Posterior cingulate gyrus (tissue), 11 donors: ENCODE results near the gene HOXA1.

Experiments used
- DNase-seq, 10 donors: peaks; one replicate each; pipeline versions ENCODE4 v3.0.0 to v3.0.0-alpha.2; 2020 to 2021; ENCODE audit warnings: mixed read lengths in 3 of 10
- intact Hi-C: fragments of 100-400 bp; cut with DNase I; formaldehyde crosslinking; loops from one replicate; pipeline ENCODE4 v1.15.1; 2023

HOXA1 gene

DNA sequence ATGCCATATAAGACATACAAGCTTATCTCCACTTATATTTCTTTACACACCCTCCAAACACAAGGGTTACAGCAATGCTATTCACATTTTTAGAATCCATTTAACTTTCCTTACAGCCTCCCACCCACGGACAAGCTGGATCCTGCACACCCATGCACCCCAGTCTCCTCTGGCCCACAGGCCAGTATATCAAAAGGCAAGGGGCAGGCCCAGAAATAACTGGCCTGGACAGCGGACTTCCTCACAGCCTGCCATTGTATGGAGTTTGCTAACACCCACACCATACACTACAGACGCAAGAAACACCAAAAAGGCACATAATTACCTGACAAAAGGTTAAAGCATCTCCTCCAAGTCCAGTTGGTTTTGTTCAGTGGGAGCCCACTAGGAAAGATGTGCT is 22.8 kb upstream of the HOXA1 start:
- intact Hi-C loops = no loop called here
- DNase-seq = peak in 1 of 10 donors; percentile 19

DNA sequence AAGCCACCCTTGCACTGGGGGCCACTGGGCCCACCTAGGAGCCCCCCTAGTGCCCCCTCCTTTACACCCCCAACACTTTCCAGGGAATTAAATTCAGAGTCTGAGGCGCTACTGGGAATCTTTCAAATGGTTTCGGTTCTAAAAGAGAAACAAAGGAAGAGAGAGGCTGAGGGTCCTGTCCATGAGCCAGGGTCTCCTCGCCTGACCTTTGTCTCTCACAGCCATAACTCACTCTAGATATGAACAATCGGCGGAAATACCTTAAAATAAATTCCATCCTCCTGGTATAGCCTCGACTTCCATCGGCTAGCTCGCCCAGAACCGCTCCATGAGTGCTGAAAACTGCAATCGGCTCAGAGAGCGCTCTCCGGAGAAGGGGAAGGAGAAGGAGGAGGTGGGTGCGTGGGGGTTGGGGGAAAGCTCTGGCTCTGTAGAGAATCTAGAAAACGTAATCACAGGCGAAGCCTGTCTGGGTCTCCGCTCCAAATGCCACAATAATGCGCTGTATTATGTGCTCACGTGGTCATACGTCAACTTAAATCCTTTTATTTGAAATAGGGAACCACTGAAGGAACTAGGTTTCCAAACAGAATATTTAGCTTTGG is 22.2 kb upstream of the HOXA1 start:
- peak in 1 of 10 donors; percentile 29 for DNase-seq
- intact Hi-C loops = no loop called here

DNA sequence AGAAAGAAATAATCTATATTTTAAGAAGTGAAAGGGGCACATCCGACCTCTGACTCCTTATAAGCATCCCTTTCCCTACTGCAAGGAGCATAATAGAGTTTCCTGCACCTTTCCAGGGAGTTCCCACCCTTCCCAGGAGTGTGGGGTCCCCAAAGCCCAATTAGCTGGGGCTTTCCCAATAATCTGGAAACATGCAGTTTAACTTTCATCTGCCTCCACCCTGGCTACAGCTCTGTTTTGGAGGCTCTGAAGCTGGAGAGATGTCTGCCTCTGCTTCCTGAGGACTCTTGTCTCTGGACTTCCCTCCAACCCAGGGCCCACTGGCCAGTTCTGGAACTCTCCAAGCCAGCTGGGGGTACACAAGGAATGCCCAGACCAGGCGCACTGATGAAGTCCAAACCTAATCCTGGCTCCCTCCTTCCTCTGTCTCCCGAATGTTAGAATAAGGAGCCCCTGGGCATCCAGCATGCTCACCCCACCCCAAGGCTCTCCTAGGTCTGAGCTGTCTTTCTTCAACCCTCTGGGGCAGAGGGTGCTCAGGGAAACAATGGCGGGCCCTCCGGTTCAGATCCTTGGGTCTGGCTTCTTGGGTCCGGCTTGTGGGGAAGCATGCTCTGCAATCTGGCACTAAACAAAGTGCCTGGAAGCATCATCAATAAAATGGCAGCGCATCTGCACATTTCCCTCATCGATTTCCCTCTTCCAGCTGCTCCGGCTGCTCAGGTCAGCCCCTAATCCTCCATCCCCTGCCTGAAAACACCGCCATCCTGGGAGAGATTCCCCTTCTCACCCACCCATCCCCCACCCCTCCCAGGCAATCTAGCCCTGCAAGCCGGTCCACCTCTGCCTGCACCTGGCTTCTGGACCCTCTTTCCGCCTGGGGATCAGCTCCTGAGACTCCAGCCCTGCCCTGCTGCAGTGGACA is 21.4 kb upstream of the HOXA1 start:
- DNase-seq = peak in 1 of 10 donors; percentile 50
- intact Hi-C loops = no loop called here

DNA sequence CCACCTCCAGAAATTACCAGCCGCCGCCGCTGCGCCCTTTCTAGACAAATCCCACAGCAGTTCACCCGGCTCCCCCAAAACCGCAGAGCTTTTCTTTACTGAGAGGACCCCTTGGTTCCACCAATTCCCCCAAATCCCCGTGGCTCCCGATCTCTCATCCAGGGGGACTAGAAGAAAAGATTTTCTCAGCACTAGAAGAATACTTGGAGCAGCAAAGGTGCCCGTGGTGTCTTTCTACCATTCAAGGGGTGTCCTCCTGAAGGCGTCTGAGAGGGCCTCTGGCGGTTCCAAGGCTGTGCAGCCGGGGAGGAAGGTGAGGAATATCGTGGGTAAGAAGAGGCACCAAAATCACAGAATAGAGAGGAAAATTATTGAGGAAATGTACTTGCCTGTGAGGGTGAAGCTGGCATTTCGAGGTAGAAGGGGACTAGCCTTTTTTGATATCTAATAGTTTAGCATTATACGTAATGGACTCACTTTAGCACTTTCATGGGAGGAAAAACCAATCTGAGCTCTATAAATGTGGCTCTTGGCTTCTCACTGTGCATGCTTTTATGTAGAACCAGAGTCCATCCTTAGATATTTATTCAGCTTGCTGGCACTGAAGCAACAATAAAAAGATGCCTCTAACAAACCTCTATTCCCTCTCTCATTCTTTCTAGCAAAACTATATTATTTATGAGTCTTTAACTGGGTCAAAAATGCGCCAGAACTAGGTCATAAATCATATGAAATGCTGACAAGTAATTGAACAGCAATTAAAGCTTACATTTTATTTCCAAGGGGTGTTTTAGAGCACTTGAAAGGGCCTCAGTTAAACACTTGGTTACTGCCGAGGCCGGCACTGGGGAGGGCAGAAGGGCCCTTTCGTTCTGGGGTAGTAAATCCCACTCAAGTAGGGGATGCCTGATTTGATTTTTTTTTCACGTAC is 20.5 kb upstream of the HOXA1 start:
- DNase-seq = peak in 1 of 10 donors; percentile 24
- intact Hi-C loops = no loop called here

DNA sequence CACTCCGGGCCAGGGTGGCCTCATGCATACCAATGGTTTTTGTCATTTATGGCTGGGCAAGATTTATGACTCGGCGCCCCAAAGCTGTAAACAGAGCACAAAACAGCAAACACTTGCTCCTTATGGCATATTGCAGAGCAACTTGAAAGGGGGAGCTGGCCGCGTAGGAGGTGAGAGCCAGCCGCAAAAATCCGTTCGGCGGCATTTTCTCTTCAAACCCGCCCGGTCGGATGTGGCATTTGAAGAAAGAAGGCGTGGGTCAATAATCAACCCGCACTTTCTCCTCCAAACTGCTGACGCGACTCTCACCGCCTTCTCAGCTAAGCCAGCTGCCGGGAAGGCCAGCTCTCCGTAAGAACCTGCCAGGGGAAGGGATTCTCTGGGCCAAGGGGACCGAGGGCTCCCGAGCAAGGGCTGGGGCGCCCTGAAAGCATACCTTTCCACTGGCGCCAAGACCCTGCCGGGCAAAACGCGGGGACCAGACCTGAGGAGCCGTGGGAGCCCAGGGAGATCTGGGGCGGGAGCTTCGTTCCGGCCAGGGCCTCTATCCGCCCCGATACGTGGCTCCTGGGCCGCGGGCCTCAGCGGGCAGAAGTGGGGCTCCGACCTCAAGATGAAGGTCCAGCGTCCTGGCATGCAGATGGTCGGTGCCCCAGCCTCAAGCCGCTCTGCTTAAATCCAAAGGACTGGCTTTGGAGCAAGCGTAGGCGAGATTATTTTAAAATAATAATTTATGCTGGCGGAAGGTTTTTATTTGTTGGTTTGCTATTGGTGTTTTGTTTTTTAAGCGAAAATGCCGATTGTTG is 19.6 kb upstream of the HOXA1 start:
- intact Hi-C loops = no loop called here
- DNase-seq = peak in 1 of 10 donors; percentile 53

DNA sequence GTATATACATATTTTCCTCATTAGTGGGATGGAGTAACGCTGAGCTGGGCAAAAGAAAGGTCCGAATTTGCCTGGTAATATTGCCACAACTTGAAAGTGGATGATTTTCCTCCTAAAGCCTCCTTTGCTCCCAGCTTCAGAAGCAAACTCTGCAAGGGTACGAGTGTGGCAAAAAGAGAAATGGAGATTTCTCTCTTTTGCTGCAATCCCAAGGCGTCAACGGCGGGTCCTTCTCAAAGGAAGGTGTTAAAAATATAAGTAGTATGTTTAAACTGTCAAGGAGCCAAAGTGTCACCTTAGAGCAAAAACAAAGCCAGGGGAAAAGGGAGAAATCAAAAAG is 19.1 kb upstream of the HOXA1 start:
- DNase-seq = no peak
- intact Hi-C loops = no loop called here

GRCh38 chr7:27113991-27114769 is 18.4 kb upstream of the HOXA1 start:
- intact Hi-C loops = no loop called here
- no peak for DNase-seq

GRCh38 chr7:27112955-27113949 is 17.5 kb upstream of the HOXA1 start:
- intact Hi-C loops = no loop called here
- no peak for DNase-seq

GRCh38 chr7:27112361-27112760 is 16.6 kb upstream of the HOXA1 start:
- DNase-seq = no peak

GRCh38 chr7:27111751-27112277 is 16.0 kb upstream of the HOXA1 start:
- no peak for DNase-seq

More at GRCh38 chr7:27112361-27112760, 16.6 kb upstream of the HOXA1 start:
- intact Hi-C loops = no loop called here

GRCh38 chr7:27111042-27111750 is 15.4 kb upstream of the HOXA1 start:
- intact Hi-C loops = no loop called here
- no peak for DNase-seq

More at GRCh38 chr7:27111751-27112277, 16.0 kb upstream of the HOXA1 start:
- intact Hi-C loops = no loop called here

DNA sequence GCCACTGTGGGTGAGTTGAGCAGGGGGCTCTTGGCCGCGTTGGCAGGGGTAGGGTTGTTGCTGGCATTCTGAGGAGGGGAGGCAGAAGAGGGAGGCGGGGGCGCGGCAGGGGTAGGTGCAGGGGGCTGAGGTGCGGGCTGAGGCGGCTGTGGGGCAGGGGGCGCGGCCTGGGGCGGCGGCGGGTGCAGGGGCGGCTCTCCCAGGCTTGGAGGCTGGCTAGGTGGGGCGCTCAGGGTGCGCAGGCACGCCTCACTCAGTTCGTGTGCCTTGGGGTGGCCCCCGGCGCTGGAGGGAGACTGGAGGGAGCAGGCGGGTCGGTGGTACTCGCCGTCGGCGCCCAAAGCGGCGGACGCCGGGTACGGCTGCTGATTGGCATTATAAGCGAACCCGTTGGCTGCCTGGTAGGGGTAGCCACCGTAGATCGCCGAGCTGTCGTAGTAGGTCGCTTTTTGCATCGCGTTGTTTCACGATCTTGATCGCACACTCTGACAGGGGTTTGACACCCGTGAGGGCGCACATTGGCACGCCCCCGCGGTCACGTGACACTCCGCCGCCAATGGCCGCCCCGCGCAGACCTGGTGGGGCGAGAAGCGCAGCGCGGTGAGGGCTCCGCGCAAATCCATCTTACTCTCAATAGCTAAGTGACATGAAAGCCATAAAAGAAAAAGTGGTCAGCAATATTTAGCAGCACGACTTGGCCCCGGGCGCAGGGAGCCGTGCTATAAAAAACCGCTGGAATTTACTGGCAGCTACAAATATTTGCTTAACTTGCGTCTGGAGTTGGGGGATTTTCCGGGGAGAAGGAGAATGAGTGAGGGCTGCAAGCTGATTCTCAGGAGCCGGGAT is 14.6 kb upstream of the HOXA1 start:
- intact Hi-C loops = no loop called here
- DNase-seq = no peak

- no peak for DNase-seq
- intact Hi-C loops = no loop called here
These were observed 13.8 kb upstream of the HOXA1 start for GRCh38 chr7:27109466-27110185.

DNA sequence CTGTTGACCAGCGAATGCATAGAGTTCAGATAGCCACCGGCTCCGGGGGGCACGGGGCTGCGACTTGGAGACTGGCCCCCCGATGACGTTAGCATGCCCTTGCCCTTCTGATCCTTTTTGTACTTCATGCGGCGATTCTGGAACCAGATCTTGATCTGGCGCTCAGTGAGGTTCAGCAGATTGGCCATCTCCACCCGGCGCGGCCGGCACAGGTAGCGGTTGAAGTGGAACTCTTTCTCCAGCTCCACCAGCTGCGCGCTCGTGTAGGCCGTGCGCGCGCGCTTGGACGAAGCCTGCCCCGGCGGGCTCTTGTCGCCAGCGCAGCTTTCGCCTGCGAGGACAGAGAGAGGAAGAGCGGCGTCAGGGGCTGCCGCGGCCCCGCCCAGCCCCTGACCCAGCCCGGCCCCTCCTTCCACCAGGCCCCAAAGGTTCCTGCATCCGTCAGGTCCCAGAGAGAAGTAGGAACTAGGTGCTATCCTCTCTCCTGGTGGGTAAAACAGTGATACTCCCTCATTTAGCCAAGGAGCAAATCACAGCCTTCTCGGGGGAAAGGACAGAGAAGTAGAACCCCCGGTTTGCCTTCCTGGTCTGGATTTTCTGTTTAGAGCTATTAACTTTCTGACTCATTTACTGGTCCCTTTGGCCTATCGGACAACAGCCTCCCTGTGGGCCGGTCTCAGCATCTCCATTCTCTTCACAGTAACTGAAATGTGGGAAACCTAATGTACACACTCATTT is 12.8 kb upstream of the HOXA1 start:
- no peak for DNase-seq
- intact Hi-C loops = no loop called here
